Pancreas (tissue), 10 donors: ENCODE measurements around the gene APP. TPM values are rescaled to one million over a fixed set of nuclear protein-coding genes. Genes with fewer than 3 reads are reported as not detected.
"Not testable (repeated sequence)": the region's sequence is repeated elsewhere in the genome, so short reads cannot be mapped to it uniquely, and the experiment has no call there.

ENCODE experiments used
- ATAC-seq, 4 donors: fragments of 200-7000 bp; cut with Tn5 transposase; one replicate each; pipeline versions ENCODE4 v1.8.0 to v1.9.1; 2020; ENCODE audit warnings: mild to moderate bottlenecking in 4 of 4, moderate library complexity in 4 of 4
- DNase-seq, 6 donors: peaks; one replicate each; pipeline ENCODE4 v3.0.0-alpha.2; 2020
- FAIRE-seq: peaks from 2 replicates; lab custom pipeline; 2012; peaks lifted over from hg19 to GRCh38; lab: Jason Lieb, UNC
- H3K27ac ChIP-seq, 4 donors: fragments of 200-600 bp; sonication (generic); 1 replicate in 3 of 4; 2 replicates in 1 of 4; pipeline versions ENCODE4 v1.5.0 to v1.8.0; 2020
- H3K27me3 ChIP-seq, 4 donors: fragments of 200-600 bp; one replicate each; pipeline ENCODE4 v1.8.0; 2021
- H3K36me3 ChIP-seq, 3 donors: fragments of 200-600 bp; sonication (generic) in 1 of 3; one replicate each; pipeline versions ENCODE4 v1.5.0 to v1.8.0; 2020 to 2021
- H3K4me1 ChIP-seq, 3 donors: fragments of 200-600 bp; one replicate each; pipeline ENCODE4 v1.8.0; 2021
- H3K4me3 ChIP-seq, 4 donors: fragments of 200-600 bp; sonication (generic) in 2 of 4; one replicate each; pipeline versions ENCODE4 v1.5.0 to v1.8.0; 2020 to 2021
- H3K9me3 ChIP-seq, 4 donors: fragments of 200-600 bp; one replicate each; pipeline ENCODE4 v1.8.0; 2021
- WGBS, 2 donors: extraction: QIAGEN DNeasy Blood & Tissue Kit; methylation state at CpG; one replicate each; pipeline ENCODE4 v1.1.7; 2013; 5-methylcytosine and 5-hydroxymethylcytosine counted together
- intact Hi-C, 3 donors: fragments of 100-400 bp; cut with DNase I; formaldehyde crosslinking; loops; one replicate each; pipeline versions ENCODE4 v1.11.1 to v1.14.2; 2022
- polyA plus RNA-seq, 2 donors: library from polyadenylated mRNA; stranded (reverse); fragments of 200-250 nt; gene quantifications; one replicate each; pipeline ENCODE4 v1.2.3, GENCODE V29; 2013
- total RNA-seq, 6 donors: library from RNA; stranded (reverse); fragmentation: NEBNext Ultra II Directional in 4 of 6; extraction: Animal tissue kit (Norgen Biotek cat#: 25700) in 4 of 6; gene quantifications; one replicate each; pipeline versions ENCODE4 v1.2.1 to v1.2.4, GENCODE V29; 2021 to 2023
- TF ChIP-seq, protein P1 (sequence below), 4 donors: fragments of 200-600 bp; sonication (generic) in 3 of 4; IDR thresholded peaks; one replicate each; pipeline versions ENCODE4 v1.5.0 to v1.8.0; 2021; ENCODE audit warnings: antibody characterized with exemption in 4 of 4
- donor health status: healthy with polysubstance abuse.
- donor health status: DM: no; HTN: no; CAD: no; lungs with moderate emphysema.
- donor health status: DM: no; HTN: no; CAD: no.
- donor health status: control.
- donor health status: control.
- donor health status: Bipolar disorder and iron deficiency.
- donor health status: DM: yes; HTN: yes; CAD: no.
- donor health status: DM: no; HTN: no; CAD: no.
- donor health status: DM: no; HTN: no; CAD: no.
- donor health status: DM: yes; HTN: yes; CAD: no.

The APP gene
- total and polyA plus RNA-seq, 8 donors, result 50.7 to 372 (median 165) TPM

DNA sequence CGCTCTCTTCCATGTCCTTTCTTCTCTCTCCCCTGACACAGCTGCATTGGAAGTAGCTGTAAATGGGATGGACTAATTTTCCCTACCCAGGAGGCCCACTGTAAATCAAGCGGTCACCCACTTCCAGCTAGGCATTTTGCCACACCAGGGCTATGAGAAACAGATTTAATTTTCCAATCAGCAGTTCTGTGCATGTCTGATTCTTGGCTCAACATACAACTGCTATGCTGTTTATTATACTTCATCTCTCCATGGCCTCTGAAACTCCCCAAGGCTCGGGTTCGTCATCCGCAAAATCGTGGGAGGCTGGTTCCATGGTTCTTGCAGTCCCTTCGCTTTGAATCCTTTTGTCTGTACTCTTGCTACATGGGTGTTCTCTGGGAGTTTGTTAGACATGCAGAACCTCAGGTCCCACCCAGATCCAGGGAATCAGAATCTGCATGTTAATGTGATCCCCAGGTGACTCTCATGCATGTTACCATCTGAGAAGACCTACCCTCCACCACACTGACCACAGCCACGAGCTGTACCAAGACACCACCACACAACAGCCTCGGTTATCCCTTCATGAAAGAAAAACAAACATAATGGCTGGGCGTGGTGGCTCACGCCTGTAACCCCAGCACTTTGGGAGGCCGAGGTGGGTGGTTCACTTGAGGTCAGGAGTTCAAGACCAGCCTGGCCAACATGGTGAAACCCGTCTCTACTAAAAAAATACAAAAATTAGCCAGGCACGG lies 245.3 kb downstream of the APP start:
- Histone ChIP-seq H3K36me3 (no peaks in the 10 kb centered on the region), H3K4me3 (no peak overlapping the region), H3K9me3 (no peaks in the 10 kb centered on the region), H3K27me3 (no peaks in the 10 kb centered on the region), H3K27ac (peak overlapping the region in 1 of 4 donors; percentile 12), H3K4me1 (peaks cover 11 to 16% (median 14%) of the 10 kb centered on the region in 3 donors)
- intact Hi-C loops, result no loop called here
- WGBS, 2 donors, result 85 to 87% methylated on average over 14 of the region's 14 CpGs
- TF ChIP-seq, protein P1, sequence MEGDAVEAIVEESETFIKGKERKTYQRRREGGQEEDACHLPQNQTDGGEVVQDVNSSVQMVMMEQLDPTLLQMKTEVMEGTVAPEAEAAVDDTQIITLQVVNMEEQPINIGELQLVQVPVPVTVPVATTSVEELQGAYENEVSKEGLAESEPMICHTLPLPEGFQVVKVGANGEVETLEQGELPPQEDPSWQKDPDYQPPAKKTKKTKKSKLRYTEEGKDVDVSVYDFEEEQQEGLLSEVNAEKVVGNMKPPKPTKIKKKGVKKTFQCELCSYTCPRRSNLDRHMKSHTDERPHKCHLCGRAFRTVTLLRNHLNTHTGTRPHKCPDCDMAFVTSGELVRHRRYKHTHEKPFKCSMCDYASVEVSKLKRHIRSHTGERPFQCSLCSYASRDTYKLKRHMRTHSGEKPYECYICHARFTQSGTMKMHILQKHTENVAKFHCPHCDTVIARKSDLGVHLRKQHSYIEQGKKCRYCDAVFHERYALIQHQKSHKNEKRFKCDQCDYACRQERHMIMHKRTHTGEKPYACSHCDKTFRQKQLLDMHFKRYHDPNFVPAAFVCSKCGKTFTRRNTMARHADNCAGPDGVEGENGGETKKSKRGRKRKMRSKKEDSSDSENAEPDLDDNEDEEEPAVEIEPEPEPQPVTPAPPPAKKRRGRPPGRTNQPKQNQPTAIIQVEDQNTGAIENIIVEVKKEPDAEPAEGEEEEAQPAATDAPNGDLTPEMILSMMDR (IDR thresholded peaks at IDR 0.05), result no peak
- DNase-seq, result no peak
- FAIRE-seq, result no peak
- ATAC-seq, result peak in 1 of 4 donors; percentile 29

DNA sequence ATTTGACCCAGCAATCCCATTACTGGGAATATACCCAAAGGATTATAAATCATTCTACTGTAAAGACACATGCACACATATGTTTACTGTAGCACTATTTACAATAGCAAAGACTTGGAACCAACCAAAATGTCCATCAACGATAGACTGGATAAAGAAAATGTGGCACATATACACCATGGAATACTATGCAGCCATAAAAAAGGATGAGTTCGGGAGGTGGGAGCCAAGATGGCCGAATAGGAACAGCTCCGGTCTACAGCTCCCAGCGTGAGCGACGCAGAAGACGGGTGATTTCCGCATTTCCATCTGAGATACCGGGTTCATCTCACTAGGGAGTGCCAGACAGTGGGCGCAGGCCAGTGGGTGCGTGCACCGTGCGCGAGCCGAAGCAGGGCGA lies 252.4 kb downstream of the APP start:
- 93 to 96% methylated on average over 10 to 17 of the region's 17 CpGs for WGBS, 2 donors

DNA sequence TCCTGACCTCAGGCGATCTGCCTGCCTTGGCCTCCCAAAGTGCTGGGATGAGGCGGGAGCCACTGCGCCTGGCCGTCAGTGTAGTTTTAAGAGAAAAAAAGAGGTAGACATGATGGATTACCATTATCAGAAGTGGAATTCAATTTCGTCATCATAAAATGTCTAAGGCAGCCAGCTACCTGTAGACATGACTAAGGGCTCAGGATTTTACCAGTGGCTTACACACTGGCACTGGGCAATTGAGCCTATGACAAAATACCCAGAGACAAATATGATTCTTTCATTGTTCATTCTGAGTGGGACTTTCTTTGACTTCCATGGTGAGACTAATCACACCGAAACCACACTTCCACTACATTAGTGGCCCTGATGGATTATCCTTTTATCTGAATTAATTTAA lies 254.3 kb downstream of the APP start:
- Histone ChIP-seq H3K36me3 (no peaks in the 10 kb centered on the region), H3K9me3 (no peaks in the 10 kb centered on the region), H3K4me3 (no peak overlapping the region), H3K27me3 (no peaks in the 10 kb centered on the region), H3K27ac (no peak overlapping the region), H3K4me1 (peaks cover 0 to 9% (median 0%) of the 10 kb centered on the region in 3 donors)
- ATAC-seq (no peak), DNase-seq (no peak), FAIRE-seq (no peak)
- intact Hi-C loops, result no loop called here
- TF ChIP-seq, protein P1 (IDR thresholded peaks at IDR 0.05), result no peak
- WGBS, 2 donors, result 93 to 95% methylated on average over 6 of the region's 6 CpGs

More for the DNA sequence above, 252.4 kb downstream of the APP start:
- H3K27me3 ChIP-seq, H3K9me3 ChIP-seq, FAIRE-seq, DNase-seq, ATAC-seq, H3K4me1 ChIP-seq, H3K36me3 ChIP-seq, H3K27ac ChIP-seq, H3K4me3 ChIP-seq, intact Hi-C loops: not testable (repeated sequence)

DNA sequence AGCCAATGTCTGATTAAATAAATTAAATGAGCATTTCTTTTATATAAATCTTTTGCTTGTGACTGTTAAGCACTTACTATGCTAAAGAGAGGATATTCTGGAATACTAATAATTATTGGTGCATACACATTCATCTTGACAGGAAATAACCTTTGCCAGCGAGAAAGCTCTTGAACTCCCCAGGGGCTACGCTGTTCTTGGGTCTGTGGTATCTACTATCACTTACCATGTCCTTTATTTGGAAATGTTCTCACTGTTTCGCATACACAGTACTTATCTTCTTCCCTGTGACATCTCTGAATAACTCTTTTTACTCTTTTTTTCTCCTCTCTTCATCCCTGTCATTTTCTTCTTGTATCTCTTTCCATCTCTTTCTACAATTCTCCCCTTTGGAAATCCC lies 257.1 kb downstream of the APP start:
- H3K36me3 ChIP-seq, result no peaks in the 10 kb centered on the region
- WGBS, 2 donors, result 90 to 96% methylated on average over 3 of the region's 3 CpGs
- intact Hi-C loops, result no loop called here
- TF ChIP-seq, protein P1 (IDR thresholded peaks at IDR 0.05), result no peak
- H3K4me3 ChIP-seq, result no peak overlapping the region
- FAIRE-seq (no peak), DNase-seq (no peak), ATAC-seq (no peak)
- no peak overlapping the region for H3K27ac ChIP-seq
- no peaks in the 10 kb centered on the region for H3K27me3 ChIP-seq
- no peaks in the 10 kb centered on the region for H3K9me3 ChIP-seq
- peaks cover 0 to 9% (median 0%) of the 10 kb centered on the region in 3 donors for H3K4me1 ChIP-seq

DNA sequence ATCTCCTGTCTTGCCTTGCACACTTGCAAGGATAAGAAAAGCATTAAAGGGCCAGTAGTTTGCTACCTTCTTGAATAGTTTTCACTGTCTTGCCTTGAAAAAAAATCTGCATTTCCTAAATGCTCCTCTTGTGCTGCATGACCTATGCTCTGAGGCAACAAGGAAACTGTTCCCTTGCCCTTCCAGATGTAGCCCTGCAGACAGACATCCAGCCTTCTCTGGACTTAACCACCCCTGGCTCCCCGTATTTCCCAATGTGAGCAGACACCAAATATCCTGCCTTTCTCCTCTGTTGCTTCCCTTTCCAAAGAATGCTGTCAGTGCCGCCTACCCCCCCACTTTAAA lies 258.2 kb downstream of the APP start:
- intact Hi-C loops, result no loop called here
- H3K4me1 ChIP-seq, result peaks cover 0 to 13% (median 9%) of the 10 kb centered on the region in 3 donors
- TF ChIP-seq, protein P1 (IDR thresholded peaks at IDR 0.05), result no peak
- no peaks in the 10 kb centered on the region for H3K27me3 ChIP-seq
- no peak for FAIRE-seq
- H3K9me3 ChIP-seq, result no peaks in the 10 kb centered on the region
- H3K4me3 ChIP-seq, result no peak overlapping the region
- 70 to 75% methylated on average over 2 of the region's 2 CpGs for WGBS, 2 donors
- no peak for DNase-seq
- no peaks in the 10 kb centered on the region for H3K36me3 ChIP-seq
- no peak overlapping the region for H3K27ac ChIP-seq
- ATAC-seq, result peak in 2 of 4 donors; percentile 12 to 27
